K562 (cell line): ENCODE measurements around the gene FOXO3. TPM values are rescaled to one million over a fixed set of nuclear protein-coding genes. Genes with fewer than 3 reads are reported as not detected.

Experiments used
- ATAC-seq: fragments of 200-7000 bp; cut with Tn5 transposase; 3 replicates; pipeline ENCODE4 v1.9.1; 2020; ENCODE audit warnings: moderate library complexity
- BruUV-seq: library from RNA; stranded (reverse); fragments of 400-500 nt; replicated peaks from 2 replicates; lab custom pipeline; 2021; lab: Mats Ljungman, UMichigan
- CTCF ChIA-PET: fragments of 300-600 bp; formaldehyde crosslinking; extraction: SDS; loops from one replicate; lab custom pipeline; 2021; ENCODE audit warnings: low intra/inter-chr PET ratio; lab: Yijun Ruan, JAX
- POLR2A ChIA-PET: fragments of 300-600, 350-650 bp; sonication (Branson Sonifier 250); formaldehyde crosslinking; extraction: SDS; loops from one replicate; lab custom pipeline; 2021; ENCODE audit warnings: antibody characterized with exemption, inconsistent platforms; lab: Yijun Ruan, JAX
- DNase-seq, 4 experiments: peaks; one replicate each; pipeline versions ENCODE4 v3.0.0 to v3.0.0-alpha.2; 2011 to 2018; ENCODE audit warnings: low spot score in 3 of 4, mixed read lengths in 3 of 4; ENCODE audit errors: extremely low read depth in 1 of 4
- FAIRE-seq: peaks from 2 replicates; lab custom pipeline; 2011; peaks lifted over from hg19 to GRCh38; lab: Jason Lieb, UNC
- H2AFZ ChIP-seq: 2 replicates; pipeline ENCODE4 v1.6.0; 2011; ENCODE audit warnings: low read depth, low read length, control low read depth, inconsistent platforms
- H3K27ac ChIP-seq: fragments of 200-600 bp; 3 replicates; pipeline ENCODE4 v1.8.0; 2011; ENCODE audit warnings: low read depth, mild to moderate bottlenecking, control low read depth, inconsistent platforms, low read length, moderate library complexity, mixed read lengths; ENCODE audit errors: extremely low read depth
- H3K27me3 ChIP-seq, 2 experiments: fragments of 300-600 bp in 1 of 2; 2 replicates in 1 of 2; 3 replicates in 1 of 2; pipeline versions ENCODE4 v1.6.0 to v1.8.0; 2011; ENCODE audit warnings: inconsistent platforms in 2 of 2, low read length in 2 of 2, mild to moderate bottlenecking in 1 of 2, mixed read lengths in 1 of 2, moderate library complexity in 1 of 2; ENCODE audit not compliant: control insufficient read depth in 2 of 2, insufficient read depth in 2 of 2
- H3K36me3 ChIP-seq: fragments of 300-600 bp; 3 replicates; pipeline ENCODE4 v1.8.0; 2011; ENCODE audit warnings: mild to moderate bottlenecking, low read length, inconsistent platforms; ENCODE audit not compliant: control insufficient read depth, insufficient read depth
- H3K4me1 ChIP-seq, 2 experiments: fragments of 200-600 bp in 1 of 2; replicated peaks in 1 of 2; 2 replicates in 1 of 2; 3 replicates in 1 of 2; pipeline versions ENCODE4 v1.5.1 to v1.8.0; 2011; ENCODE audit warnings: inconsistent platforms in 2 of 2, low read length in 2 of 2, mild to moderate bottlenecking in 1 of 2, mixed read lengths in 1 of 2, moderate library complexity in 1 of 2; ENCODE audit not compliant: control insufficient read depth in 2 of 2, insufficient read depth in 2 of 2
- H3K4me2 ChIP-seq: 2 replicates; pipeline ENCODE4 v1.6.1; 2011; ENCODE audit warnings: low read length, control low read depth, inconsistent platforms, mixed read lengths; ENCODE audit not compliant: insufficient read depth
- H3K4me3 ChIP-seq: fragments of 200-600 bp; sonication (generic), shearing (Covaris generic); 2 replicates; pipeline ENCODE4 v1.5.1; 2016; ENCODE audit warnings: control low read depth, inconsistent platforms
- H3K79me2 ChIP-seq: fragments of 200-600 bp; 3 replicates; pipeline ENCODE4 v1.8.0; 2011; ENCODE audit warnings: low read length, inconsistent platforms; ENCODE audit not compliant: control insufficient read depth, insufficient read depth
- H3K9ac ChIP-seq, 2 experiments: 2 replicates each; pipeline versions ENCODE4 v1.6.0 to v1.6.1; 2011; ENCODE audit warnings: low read depth in 2 of 2, low read length in 2 of 2, control low read depth in 1 of 2, inconsistent platforms in 1 of 2, mild to moderate bottlenecking in 1 of 2, mixed read lengths in 1 of 2; ENCODE audit not compliant: insufficient read depth in 1 of 2
- H3K9me1 ChIP-seq: one replicate; pipeline ENCODE4 v1.6.0; 2011; ENCODE audit warnings: inconsistent platforms, mild to moderate bottlenecking, low read length, moderate library complexity; ENCODE audit not compliant: control insufficient read depth, insufficient read depth
- H3K9me3 ChIP-seq: replicated peaks from 2 replicates; pipeline ENCODE4 v1.5.1; 2011; ENCODE audit warnings: low read depth, low read length, inconsistent platforms; ENCODE audit not compliant: control insufficient read depth, insufficient read depth
- H4K20me1 ChIP-seq: replicated peaks from 2 replicates; pipeline ENCODE4 v1.6.1; 2011; ENCODE audit warnings: low read length, inconsistent platforms, mixed read lengths; ENCODE audit not compliant: control insufficient read depth, insufficient read depth
- BRD9 ChIP-seq: fragments of 450-650 bp; IDR thresholded peaks from 2 replicates; pipeline ENCODE4 v1.6.1; 2018; ENCODE audit warnings: low read depth; ENCODE audit not compliant: partially characterized antibody
- FOXK2 ChIP-seq, 2 experiments: fragments of 450-650 bp; IDR thresholded peaks in 1 of 2; conservative IDR thresholded peaks in 1 of 2; 2 replicates each; pipeline ENCODE4 v1.6.1; 2016; ENCODE audit warnings: low read depth in 2 of 2, mild to moderate bottlenecking in 1 of 2
- FOXM1 ChIP-seq, 2 experiments: fragments of 450-650 bp in 1 of 2; sonication (generic) in 1 of 2; formaldehyde crosslinking in 1 of 2; IDR thresholded peaks; 2 replicates each; pipeline versions ENCODE4 v1.6.1 to v1.9.0; 2017 to 2022; ENCODE audit warnings: low read depth in 2 of 2, mild to moderate bottlenecking in 2 of 2, missing genetic modification reagents in 1 of 2, moderate library complexity in 1 of 2
- HNRNPL ChIP-seq: fragments of 200-400 bp; formaldehyde crosslinking; IDR thresholded peaks from 2 replicates; pipeline ENCODE4 v1.6.1; 2017; ENCODE audit warnings: low read depth, mild to moderate bottlenecking, low read length
- MYNN ChIP-seq, 2 experiments: sonication (generic); formaldehyde crosslinking in 1 of 2; IDR thresholded peaks; 2 replicates each; pipeline versions ENCODE4 v1.5.0 to v1.6.1; 2016 to 2020; ENCODE audit warnings: antibody characterized with exemption in 1 of 2, missing genetic modification reagents in 1 of 2
- NFE2 ChIP-seq: IDR thresholded peaks from 2 replicates; pipeline ENCODE4 v1.6.1; 2014; ENCODE audit warnings: antibody characterized with exemption, low read depth
- POLR2AphosphoS5 ChIP-seq: IDR thresholded peaks from 2 replicates; pipeline ENCODE4 v1.6.1; 2011; ENCODE audit warnings: mild to moderate bottlenecking, low read depth, low read length, moderate library complexity; ENCODE audit not compliant: control insufficient read depth, insufficient read depth
- SMARCE1 ChIP-seq: fragments of 450-650 bp; IDR thresholded peaks from 2 replicates; pipeline ENCODE4 v1.7.1; 2016; ENCODE audit warnings: mild to moderate bottlenecking
- TARDBP ChIP-seq: fragments of 450-650 bp; IDR thresholded peaks from 2 replicates; pipeline ENCODE4 v1.6.1; 2016
- TEAD1 ChIP-seq, 2 experiments: fragments of 450-650 bp in 1 of 2; sonication (generic) in 1 of 2; formaldehyde crosslinking; IDR thresholded peaks; 2 replicates each; pipeline versions ENCODE4 v1.4.0 to v1.8.0; 2020 to 2022; ENCODE audit warnings: mild to moderate bottlenecking in 2 of 2, missing genetic modification reagents in 1 of 2
- ZNF146 ChIP-seq: IDR thresholded peaks from one replicate; pipeline ENCODE4 v1.6.1; 2018; ENCODE audit warnings: missing compliant biosample characterization; ENCODE audit not compliant: unreplicated experiment
- WGBS: fragments of 100-300 bp; shearing (Covaris generic); methylation state at CpG from one replicate; pipeline ENCODE4 v1.1.6; 2016; ENCODE audit warnings: low coverage, mixed read lengths; ENCODE audit not compliant: insufficient coverage; ENCODE audit errors: missing lambda C conversion rate; 5-methylcytosine and 5-hydroxymethylcytosine counted together
- in situ Hi-C: fragments of 300-500 bp; cut with MboI; formaldehyde crosslinking; loops from 4 replicates; pipeline ENCODE4 v1.15.0; 2018; ENCODE audit warnings: inconsistent platforms, mixed read lengths
- intact Hi-C: fragments of 100-400 bp; cut with micrococcal nuclease; formaldehyde crosslinking; loops from 2 replicates; pipeline ENCODE4 v1.14.2; 2022
- polyA plus RNA-seq, 8 experiments: library from polyadenylated mRNA; depleted of rRNA in 4 of 8; stranded (reverse) in 5 of 8; unstranded in 3 of 8; fragments of >200 nt; fragmentation: Nextera tagmentation in 2 of 8; fragmentation: Illumina TruSeq in 1 of 8; extraction: Ambion mirVana in 2 of 8; extraction: Trizol in 1 of 8; gene quantifications; 2 replicates each; pipeline versions ENCODE4 v1.2.1 to v1.2.3, GENCODE V29; 2011 to 2014; ENCODE audit warnings: inconsistent platforms in 1 of 8, missing spikeins in 1 of 8
- total RNA-seq, 7 experiments: library from RNA; depleted of rRNA in 6 of 7; stranded (reverse); fragments of >200 nt in 6 of 7; fragmentation: Illumina TruSeq in 2 of 7; extraction: Trizol in 2 of 7; gene quantifications; 2 replicates each; pipeline versions ENCODE4 v1.2.1 to v1.2.3, GENCODE V29; 2011 to 2021; ENCODE audit warnings: low replicate concordance in 1 of 7
- TF ChIP-seq, protein P1 (sequence below): fragments of 450-650 bp; IDR thresholded peaks from 2 replicates; pipeline ENCODE4 v1.6.1; 2016; ENCODE audit warnings: low read depth, mild to moderate bottlenecking, moderate library complexity

Gene FOXO3
- total and polyA plus RNA-seq, 9 of the 15 experiments (the other 6 are each of a cell fraction or from before 2014, with no cell fraction given) = 3.0 to 14.6 (median 6.0) TPM

DNA sequence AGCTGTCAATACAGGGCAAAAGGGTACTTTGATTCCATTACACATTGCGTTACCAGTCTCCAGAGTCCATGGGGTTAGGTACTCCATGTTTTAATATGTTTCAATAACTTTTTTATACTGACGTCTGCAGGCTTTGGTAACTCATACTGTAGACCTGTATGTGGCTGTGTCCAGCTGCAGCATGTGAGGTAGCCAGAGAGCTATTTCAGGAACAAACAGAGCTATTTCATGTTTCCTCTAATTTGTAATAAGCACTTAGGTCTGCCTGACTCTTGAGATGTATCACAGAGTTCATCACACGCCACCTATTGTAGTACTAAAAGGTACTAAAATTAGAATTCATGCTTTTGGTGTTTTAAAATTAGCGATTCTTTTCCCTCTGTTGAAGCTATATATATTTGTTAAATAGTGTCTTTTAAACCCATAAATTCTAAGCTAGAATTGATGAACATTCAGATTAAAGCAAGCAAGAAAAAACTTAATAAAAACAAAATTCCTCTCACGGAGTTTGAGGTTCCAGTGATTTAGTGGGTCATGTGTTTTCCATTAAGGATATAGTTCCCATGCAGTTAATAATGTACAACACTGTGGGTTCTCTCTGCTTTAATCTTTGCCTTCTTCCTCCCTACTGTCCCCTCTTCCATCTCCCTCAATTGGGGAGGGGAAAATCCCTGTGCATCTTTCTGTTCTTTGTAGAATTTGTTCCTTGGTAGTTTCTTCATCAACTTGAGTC lies 37.0 kb downstream of the FOXO3 start:
- H3K4me2 ChIP-seq = no peak overlapping the region
- no peak overlapping the region for H3K9ac ChIP-seq
- no peak overlapping the region for H2AFZ ChIP-seq
- DNase-seq (no peak), ATAC-seq (peak; percentile 14; the same call in 1 of the 3 replicates), FAIRE-seq (no peak)
- TF ChIP-seq TARDBP (0 out of 2 replicates have a peak, but pooled peaks have one; percentile 26), ZNF146 (no peak)
- peaks cover 11 to 29% of the 10 kb centered on the region in 2 experiments for H3K4me1 ChIP-seq
- H3K4me3 ChIP-seq = no peak overlapping the region
- H3K36me3 ChIP-seq = no peaks in the 10 kb centered on the region
- CTCF ChIA-PET = no interaction called here
- H3K79me2 ChIP-seq = peaks cover 19% of the 10 kb centered on the region; the same call in 2 of the 3 replicates
- in situ Hi-C loops = no loop called here
- POLR2A ChIA-PET = interaction anchor here (0.7 to 2.4 kb wide), 9 partner anchors 9 to 315 kb away, joined by 3 to 9 read pairs (median 4); no protein-coding TSS in a partner anchor
- no peaks in the 10 kb centered on the region for H3K9me1 ChIP-seq
- intact Hi-C loops = loop anchor here (2.0 kb wide), 1 partner anchor 35 kb away; no protein-coding TSS in a partner anchor
- 0 out of 2 replicates have a peak, but pooled peaks cover 3% of the 10 kb centered on the region for H4K20me1 ChIP-seq
- H3K9me3 ChIP-seq = no peaks in the 10 kb centered on the region
- H3K27ac ChIP-seq = no peak overlapping the region
- WGBS = 45% methylated on average over 5 of the region's 5 CpGs
- no TSS peak for BruUV-seq
- H3K27me3 ChIP-seq = no peaks in the 10 kb centered on the region

DNA sequence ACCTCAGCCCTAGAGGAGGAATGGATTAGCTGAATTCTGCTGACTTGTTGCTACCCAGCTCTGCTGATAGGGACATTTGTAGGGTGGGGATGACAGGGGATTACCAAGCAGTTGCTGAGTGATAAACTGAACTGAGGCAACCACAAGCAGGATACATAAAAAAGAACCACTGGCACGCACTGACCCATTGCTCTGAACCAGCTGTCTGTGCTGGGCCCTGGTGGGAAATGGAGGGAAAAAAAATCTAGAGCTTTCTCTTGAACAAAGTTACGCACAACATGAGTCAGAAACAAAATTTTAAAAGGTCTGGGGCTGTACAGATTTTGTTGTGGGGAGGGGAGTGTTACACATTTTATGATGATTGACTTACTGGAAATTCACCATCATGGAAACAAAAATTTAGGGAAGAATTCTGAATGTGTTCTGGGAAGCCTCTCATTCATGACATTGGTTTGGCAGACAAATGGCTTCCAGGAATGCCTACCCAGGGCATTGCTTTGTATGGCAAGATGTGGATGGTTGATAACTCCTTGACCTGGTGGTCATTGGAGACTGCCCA lies 37.7 kb downstream of the FOXO3 start:
- no peaks in the 10 kb centered on the region for H3K9me3 ChIP-seq
- no peaks in the 10 kb centered on the region for H3K36me3 ChIP-seq
- CTCF ChIA-PET = no interaction called here
- H3K9ac ChIP-seq = peak overlapping the region in 1 of 2 experiments; percentile 27; a peak in 1 of 4 replicates
- ATAC-seq (peak; percentile 98), DNase-seq (peak; percentile 37 to 86 (median 63)), FAIRE-seq (peak; percentile 92)
- no peak overlapping the region; the same call in 1 of the 2 replicates for H3K4me2 ChIP-seq
- no peaks in the 10 kb centered on the region for H3K9me1 ChIP-seq
- H3K27ac ChIP-seq = no peak overlapping the region
- POLR2A ChIA-PET = interaction anchor here (0.7 to 2.4 kb wide), 7 partner anchors 8 to 176 kb away, joined by 3 to 9 read pairs (median 5); no protein-coding TSS in a partner anchor
- BruUV-seq = no TSS peak
- WGBS = 25% methylated on average over 2 of the region's 2 CpGs
- H2AFZ ChIP-seq = no peak overlapping the region
- 0 out of 2 replicates have a peak, but pooled peaks cover 3% of the 10 kb centered on the region for H4K20me1 ChIP-seq
- peaks cover 19% of the 10 kb centered on the region; the same call in 2 of the 3 replicates for H3K79me2 ChIP-seq
- H3K4me3 ChIP-seq = no peak overlapping the region
- intact Hi-C loops = loop anchor here (2.0 kb wide), 1 partner anchor 36 kb away; no protein-coding TSS in a partner anchor
- in situ Hi-C loops = no loop called here
- H3K4me1 ChIP-seq = peaks cover 11 to 26% of the 10 kb centered on the region in 2 experiments
- no peaks in the 10 kb centered on the region for H3K27me3 ChIP-seq
- TF ChIP-seq, protein P1, sequence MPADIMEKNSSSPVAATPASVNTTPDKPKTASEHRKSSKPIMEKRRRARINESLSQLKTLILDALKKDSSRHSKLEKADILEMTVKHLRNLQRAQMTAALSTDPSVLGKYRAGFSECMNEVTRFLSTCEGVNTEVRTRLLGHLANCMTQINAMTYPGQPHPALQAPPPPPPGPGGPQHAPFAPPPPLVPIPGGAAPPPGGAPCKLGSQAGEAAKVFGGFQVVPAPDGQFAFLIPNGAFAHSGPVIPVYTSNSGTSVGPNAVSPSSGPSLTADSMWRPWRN = 0 out of 2 replicates have a peak, but pooled peaks have one; percentile 24
- TF ChIP-seq HNRNPL (no peak), SMARCE1 (peak; percentile 67; the same call in 1 of the 2 replicates), BRD9 (peak; percentile 57), FOXM1 (IDR thresholded peaks at IDR 0.05; ENCODE audit: low read depth) (0 out of 2 replicates have a peak, but pooled peaks have one; percentile 34), FOXM1 (CRISPR knock-in tag; IDR thresholded peaks at IDR 0.05; ENCODE audit: low read depth) (no peak), NFE2 (peak; percentile 77), POLR2AphosphoS5 (peak; percentile 68; the same call in 1 of the 2 replicates), FOXK2 (conservative IDR thresholded peaks at IDR 0.05 in 1 of 2, IDR thresholded peaks at IDR 0.05 in 1 of 2; ENCODE audit: low read depth in 2 of 2) (peak in 1 of 2 experiments; percentile 43; a peak in 1 of 4 replicates), MYNN (IDR thresholded peaks at IDR 0.05) (peak; percentile 73; the same call in 1 of the 2 replicates), MYNN (CRISPR knock-in tag; IDR thresholded peaks at IDR 0.05) (no peak), TEAD1 (CRISPR knock-in tag; IDR thresholded peaks at IDR 0.05) (0 out of 4 replicates have a peak, but pooled peaks of 1 of the 2 experiments have one; percentile 32)
